HG02623 (cell line): Measurements from ENCODE around the gene DDX23.

Source experiments
- ATAC-seq: cut with Tn5 transposase; IDR thresholded peaks from one replicate; pipeline ENCODE4 v1.9.1; 2021; ENCODE audit warnings: moderate library complexity; ENCODE audit not compliant: unreplicated experiment

Gene DDX23

DNA sequence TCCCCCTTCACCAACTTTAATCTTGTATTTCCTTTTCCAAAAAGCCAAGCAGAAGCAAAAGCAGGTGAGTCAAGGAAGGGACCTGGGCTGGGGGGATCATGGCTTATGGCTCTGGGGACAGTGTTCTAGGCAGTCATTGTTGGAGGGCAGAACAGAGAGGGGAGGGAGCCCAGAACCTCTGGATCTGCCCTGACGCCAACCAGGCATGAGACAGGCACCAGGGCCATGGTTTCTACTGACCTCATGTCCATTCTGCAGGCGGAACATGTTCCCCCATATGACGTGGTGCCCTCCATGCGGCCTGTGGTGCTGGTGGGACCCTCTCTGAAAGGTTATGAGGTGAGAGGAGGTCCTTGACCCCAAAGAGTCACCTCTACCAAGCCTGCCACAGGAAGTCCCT lies 27.1 kb downstream of the DDX23 start:
- no peak for ATAC-seq

DNA sequence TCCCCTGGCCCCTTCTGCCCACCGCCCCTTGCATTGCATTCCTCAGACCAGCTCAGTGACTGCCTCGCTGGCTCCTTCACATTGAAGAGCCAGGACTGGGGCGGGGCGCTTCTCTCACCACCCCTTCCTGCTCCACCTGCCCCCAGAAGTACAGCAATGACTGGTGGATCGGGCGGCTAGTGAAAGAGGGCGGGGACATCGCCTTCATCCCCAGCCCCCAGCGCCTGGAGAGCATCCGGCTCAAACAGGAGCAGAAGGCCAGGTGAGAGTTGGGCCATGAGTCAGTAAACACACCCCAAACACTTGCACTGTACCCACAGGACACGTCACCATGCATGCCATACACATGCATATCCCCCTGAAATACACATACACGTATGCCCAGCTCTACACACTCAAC lies 27.9 kb downstream of the DDX23 start:
- no peak for ATAC-seq

DNA sequence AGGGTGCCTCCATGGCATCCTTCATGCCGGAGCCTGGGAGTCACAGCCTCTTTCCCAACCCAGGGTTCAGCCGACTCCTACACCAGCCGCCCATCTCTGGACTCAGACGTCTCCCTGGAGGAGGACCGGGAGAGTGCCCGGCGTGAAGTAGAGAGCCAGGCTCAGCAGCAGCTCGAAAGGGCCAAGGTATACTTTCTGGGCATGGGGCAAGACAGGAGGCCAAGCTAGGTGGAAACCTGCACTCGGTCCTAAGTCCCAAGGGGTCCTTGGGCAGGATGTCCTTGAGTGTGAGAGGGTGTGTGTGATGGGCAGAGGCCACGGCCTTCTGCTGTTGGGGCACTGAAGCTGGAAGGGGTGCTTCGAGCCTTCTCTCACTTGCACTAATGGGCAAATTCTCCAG lies 28.7 kb downstream of the DDX23 start:
- no peak for ATAC-seq

DNA sequence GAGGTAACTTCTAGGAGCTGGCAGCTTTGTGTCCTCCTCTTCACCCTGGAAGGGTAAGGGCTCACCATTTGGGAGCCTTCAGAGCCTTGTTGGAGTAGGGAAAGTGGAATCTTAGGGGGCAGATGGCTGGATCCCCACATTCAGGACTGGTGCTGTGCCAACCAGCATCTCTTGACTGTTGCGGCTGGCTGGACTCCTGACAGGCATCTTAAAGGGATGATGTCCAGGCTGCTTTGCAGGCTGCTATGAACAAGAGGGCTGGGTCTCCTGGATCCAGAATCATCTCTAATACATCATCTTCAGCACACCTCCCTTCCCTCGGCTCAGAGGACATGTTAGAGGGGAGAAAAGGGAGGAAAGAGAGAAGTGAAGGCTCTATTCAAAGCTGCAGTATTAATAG lies 29.3 kb downstream of the DDX23 start:
- ATAC-seq = no peak

DNA sequence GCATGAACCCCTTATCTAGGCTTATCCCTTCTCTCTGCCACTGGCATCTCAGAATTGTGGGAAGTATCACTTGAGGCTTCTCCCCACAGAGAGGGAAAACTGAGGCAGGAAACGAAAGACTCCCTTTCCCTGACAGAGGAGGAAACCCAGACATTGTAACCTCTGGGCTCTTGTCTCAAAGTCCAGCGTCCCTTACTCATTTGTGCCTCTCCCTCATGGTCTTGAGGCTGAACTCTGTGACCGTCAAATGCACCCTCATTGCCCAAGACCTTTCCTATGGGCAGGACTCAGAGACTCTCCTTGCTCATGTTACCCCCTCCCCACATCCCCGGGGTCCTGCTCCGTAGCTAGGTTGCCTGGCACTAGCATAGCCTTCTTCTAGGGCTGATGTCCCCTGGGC lies 29.8 kb downstream of the DDX23 start:
- no peak for ATAC-seq

DNA sequence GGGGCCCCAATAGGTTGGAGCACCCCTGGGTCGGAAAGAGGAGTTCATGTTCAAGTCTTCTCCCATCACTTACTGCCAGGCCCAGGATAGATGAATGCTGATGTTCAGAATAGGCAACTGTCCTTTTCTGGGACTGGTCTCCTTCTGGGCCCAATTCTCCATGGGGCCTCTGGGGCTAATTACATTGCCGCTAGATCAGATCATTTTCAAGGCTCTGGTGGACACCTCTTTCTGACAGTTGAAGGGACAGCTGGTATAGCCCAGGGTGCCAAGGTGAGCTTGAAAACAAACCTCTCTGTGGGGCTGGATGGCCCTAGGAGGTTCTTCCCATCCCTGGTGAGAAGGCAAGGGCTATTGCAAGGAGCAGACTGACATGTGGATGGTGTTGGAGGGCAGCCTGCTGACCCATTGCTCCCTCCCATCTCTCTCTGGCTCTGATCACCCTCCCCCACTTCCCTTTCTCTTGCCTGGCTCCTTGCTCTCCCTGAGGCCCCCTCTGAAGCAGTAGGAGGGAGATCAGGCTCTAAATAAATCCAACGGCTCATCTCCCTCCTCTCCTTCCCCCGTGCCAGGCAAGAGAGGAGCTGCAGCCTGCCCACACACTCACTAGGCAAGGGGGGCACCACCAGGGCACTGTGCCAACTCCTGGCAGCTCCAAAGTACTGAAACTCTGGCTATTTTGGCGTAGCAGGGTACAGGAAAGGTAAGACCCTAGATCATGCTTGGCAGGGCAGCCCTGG lies 31.8 kb downstream of the DDX23 start:
- no peak for ATAC-seq

DNA sequence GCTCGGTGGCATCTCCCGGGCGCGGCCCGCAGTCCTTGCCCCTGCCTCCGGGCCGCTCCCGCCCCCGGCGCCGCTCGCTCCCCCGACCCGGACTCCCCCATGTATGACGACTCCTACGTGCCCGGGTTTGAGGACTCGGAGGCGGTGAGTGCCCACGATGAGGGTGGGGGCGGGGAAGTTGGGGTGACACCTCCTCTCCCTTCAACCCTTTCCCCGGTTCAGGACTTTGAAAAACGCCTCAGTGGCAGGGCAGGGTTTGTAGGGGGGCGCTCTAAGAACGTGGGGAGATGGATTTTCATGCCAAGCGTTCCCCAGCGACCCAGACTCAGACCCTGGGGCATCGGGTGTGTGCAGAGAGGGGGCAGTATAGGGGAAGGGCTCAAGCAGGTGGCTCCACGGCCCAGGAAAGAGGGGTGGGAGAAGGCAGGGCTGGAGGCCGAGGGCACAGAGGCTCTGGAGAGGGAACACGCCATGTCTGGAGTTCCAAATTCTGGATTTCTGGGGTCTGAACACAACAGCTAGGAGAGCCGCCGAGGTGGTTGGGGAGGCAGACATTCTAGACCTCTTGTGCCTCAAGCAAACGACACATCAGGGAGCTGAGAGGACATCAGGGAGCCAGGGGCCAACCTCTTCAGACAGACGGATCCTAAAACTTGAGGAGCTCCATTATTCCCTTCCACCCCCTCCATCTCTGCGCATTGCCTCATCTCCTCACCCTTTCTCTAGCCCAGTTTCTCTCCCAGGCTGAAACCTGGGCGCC lies 33.0 kb downstream of the DDX23 start:
- ATAC-seq = no peak

DNA sequence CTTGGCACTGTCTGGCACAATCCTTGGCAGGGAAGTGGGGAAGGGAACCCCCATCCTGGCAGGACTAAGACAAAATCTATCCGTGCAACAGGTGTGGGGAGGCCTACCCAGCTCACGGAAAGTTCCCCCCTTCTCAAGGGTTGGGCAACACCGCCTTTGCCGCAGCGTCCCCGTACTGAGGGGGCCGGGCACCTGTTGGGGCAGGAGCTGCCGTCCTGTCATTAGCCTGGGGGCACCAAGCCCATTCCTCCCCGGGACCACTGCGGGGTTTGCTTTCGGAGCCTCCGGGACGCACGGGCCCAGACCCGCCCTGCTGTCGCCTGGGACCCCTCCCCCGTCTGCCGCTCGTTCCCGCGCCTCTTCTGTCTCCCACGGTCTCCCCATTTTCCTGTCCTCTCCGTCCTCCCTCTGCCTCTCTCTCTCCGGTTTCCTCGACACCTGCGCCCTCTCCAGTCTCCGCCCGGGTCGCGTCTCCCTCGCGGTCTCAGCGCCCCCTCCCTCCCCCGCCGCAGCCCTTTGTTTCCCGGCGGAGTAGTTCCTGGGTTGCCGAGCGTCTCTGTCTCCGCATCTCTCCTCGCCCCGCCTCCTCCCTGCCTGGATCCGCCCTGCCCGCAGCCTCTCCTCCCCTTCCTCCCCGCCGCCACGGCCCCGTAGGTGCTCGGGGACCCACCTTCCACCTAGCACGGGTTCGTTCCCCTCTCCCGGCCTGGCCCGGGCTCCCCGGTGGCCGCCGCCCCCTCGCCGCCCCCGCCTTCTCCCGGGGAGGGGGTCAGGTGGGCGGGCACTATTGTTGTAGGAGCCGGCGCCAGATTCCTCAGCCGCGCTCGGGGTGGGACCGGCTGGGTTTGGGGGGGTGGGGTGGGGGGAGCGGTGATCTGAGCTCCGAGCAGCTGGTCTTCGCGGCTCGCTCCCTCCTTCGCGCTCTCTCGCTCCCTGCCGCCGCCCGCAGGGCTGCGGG lies 33.8 kb downstream of the DDX23 start, which contains the start of gene CACNB3:
Gene CACNB3, plus strand, starts transcription at position 624 of the 958 bp plus-strand sequence. CDS start 434 bp downstream, outside the sequence.
- ATAC-seq = no peak

DNA sequence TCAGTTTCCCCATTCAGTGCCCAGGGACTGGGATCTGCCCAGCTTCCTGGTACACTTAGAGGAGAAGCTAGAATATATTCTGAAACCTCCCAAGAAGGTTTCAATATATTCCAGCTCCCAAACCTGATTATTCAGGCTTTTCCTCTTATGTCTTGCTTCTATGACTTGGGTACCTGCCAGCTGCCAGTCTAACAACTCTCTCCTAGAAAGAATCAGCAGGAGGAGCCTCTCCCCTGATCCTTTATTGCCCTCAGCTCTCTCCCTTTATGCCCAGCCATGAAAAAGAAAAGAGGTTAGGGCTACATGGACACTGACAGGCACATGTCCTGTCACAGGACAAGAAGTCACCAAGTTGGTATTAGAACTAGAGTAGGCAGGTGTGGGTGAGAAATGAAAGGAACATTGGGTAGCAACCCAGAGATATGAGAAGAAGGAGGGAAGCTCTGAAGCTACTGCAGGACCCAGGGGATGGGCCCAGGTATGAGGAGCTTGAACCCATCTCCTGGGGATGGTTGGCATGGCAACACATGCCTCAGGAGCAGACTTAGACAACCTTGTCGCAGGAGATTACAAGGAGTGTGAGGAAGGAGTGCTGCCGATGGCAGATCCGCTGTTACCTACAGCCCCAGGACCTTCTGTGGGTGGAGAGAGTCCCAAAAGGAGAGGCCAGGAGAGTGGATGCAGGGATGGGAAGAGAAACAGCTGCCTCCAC lies 35.7 kb downstream of the DDX23 start:
- ATAC-seq = no peak

DNA sequence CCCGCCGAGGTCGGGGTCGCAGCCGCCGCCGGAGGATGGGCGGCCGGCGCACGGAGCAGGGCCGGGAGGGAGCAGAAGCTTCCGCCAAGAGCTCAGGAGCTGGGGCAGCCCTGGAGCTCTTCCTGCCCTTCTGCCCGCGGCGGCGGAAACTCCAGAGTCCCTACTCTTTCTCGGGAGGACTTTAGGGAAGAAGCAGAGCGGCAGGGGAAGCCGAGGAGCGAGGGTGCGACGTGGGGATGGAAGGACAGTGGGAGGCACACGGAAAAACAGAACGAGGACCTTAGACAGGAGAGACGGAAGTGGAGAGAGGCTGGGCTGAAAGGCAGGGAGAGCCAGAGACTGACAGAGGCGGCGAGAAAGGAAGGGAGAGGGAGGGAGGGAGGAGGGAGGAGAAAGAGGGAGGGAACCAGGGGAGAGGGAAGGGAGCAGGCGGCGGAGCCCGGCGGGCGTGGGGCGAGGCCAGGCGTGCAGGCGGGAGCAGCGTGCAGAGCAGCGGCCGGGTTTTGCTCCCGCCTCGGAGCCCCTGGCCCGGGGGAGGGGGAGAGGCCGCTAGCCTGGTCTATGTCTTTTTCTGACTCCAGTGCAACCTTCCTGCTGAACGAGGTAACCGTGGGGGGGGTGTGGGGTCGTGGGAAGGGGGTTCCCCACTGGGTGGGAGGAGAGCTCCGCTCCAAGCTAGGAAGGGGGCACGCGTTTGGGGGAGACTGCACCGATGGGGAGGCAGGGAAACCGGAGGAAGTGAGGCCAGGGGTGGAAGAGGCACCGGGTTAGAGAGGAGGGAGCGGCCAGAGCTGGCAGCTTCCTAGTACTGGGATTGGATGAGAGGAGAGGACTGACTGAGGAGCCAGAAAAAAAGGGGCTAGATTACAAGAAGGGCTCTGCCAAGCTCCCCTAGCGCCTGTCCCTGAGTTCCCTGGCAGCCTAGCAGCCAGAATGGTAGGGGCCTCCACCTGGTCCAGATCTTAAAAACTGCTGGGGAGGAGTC lies 36.5 kb downstream of the DDX23 start:
- ATAC-seq = peak; percentile 16

DNA sequence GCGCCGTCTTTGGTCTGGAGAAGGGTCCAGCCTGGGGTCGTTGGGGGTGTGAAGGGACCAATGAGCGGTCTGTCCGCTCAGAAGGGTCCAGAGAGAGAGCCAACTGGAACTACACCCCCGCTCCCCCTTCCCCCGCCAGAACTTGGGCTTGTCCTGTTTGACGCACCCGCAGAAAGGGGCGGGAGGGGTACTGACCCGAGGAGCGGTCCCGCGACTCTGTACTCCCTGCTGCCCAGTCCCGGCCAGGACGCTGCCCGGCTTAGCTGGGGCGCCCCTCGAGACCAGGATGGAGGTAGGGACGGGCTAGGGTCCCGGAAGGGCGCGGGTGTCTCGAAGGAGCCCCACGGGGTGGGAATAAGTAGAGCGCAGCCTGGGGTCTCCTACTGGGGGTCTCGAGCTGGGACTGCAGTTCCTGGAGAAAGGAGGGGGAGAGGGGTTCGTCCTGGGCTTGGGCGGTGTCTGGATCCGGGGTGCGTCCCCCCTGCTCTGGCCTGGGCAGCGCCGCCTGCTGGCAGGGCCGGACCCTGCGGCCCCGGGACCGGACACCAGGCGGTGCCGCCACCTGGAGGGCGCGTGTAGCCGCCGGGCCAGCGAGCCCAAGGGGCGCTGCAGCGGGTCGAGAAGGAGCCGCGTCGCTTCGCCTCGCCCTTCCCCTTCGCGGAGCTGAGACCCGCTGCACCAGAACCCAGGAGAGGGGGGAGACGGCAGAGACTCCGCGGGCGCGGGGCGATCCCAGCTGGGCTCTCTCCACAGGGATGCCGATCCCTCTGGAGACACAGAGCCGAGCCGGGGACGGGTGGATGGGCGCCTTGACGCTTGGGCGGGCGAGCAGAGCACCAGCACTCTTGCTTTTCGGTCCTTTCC lies 37.5 kb downstream of the DDX23 start:
- ATAC-seq = peak; percentile 60

DNA sequence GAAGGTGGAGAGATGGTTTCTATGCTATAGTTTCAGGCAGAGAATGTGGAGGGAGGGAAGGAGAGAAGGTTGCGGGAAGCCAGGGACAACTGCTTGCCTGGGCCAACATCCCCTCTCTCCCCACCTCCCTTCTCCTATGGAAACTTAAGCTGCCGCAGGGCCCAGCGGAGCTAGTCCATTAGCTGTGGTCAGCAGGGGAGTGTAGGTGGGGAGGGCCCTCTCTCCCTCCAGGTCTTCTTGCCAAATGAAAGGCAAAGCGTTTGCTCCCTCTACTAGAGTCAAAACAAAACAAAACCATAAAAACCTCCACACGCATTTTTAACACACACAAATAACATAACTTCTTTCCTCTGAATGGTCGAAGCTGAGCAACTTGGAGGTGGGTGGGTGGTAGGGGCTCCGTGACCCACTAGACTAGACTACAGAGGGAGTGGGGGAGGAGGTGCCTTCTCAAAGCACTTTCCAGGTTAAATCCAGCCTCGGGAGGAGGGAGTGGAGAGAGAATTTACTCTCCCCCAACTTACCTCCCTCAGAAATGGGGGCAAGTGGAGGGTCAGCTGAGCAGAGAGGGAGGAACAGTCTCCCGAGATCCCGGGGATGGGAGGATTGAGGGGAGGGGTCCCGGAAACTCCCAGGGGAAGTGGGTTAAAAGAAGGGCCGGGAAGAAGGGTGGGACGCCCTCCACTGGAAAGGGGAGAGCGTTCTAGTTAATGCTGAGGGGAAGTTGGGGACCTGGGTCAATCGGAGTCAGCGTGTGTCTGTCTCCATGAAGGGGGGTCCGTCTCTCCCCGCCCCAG lies 38.3 kb downstream of the DDX23 start:
- no peak for ATAC-seq

DNA sequence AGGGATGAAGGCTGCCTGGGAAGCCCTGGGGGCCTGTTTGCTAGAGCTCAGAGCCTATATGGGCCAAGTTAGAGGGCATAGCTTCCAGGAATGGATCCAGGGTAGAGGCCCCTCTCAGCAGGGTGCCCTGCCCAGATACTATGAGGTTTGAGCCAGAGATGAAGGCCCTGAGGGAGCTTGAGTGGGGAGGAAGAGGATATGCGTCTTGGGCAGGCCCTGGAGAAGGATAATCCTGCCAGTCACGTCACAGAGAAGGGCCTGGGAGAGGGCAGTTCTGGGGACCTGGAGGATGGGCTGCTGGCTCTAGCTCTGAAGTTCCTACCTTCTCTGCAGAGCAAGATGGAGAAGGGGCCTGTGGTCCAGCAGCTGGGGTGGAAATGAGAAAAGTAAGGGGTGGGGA lies 39.6 kb downstream of the DDX23 start:
- no peak for ATAC-seq

DNA sequence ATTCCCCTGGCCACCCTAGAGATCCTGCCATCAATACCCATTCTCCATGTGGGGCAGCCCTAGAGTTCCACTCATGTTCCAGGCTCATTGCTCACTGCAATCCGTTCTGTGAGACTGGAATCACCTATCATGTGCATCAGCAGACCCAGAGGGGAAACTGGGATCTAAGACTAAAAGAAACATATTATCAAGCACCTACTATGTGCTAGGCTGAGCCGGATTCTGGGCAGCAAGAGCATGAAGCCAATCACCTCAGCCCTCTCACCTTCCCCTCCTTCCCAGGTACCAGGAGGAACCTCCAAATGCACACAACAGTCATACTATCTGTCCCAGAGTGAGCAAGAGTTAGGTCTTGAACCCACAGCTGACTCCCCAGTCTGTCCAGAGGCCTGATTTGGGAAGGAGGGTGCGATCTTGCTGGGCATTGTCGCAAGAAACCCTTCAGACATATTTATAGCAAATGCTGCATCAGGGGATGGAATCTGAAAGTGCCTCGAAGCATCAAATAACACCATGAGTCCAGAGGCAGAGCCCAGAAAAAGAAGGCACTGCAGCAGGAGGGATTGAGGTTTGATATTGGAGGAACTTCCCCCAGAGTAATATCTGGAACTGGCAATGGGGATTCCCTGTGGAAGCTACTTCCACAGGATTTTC lies 40.4 kb downstream of the DDX23 start:
- no peak for ATAC-seq

DNA sequence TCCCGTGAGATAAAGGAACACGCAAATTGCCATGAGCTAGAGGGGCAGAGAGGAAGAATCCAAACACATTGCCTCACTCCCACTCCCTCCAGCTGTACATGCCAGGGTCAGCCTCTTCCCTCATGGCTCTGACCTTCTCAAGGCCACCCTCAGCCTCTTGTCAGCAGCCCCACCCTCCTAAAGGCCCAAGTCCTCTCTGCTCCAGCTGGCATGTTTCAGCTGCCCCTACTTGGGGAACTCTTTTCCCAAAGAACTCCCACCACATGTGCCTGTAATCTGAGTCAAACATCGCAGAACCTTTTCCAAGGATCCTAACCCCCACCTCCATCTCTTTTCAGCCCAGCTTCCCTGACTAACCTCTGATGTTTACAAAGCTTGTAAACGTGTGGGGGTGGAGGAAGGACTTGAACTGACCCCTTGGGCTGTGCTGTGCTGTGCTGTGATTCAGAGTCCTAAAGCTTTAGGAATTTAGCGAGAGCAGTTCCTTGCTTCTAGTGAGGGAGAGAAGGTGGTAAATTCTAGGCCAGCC lies 41.0 kb downstream of the DDX23 start:
- ATAC-seq = no peak

DNA sequence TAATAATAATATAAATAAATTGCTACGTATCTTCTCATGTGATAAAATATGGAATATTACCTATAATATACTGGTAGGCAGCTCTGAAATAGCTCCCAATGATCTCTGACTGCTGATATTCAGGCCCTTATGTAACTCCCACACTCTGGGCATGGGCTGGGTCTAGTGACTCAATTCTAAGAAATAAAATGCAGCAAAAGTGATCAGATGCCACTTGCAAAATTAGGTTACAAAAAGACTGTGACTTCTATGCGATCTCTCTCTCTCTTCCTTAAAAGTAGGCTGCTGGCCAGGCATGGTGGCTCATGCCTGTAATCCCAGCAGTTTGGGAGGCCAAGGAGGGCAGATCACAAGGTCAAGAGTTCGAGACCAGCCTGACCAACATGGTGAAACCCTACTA lies 44.0 kb downstream of the DDX23 start:
- no peak for ATAC-seq

DNA sequence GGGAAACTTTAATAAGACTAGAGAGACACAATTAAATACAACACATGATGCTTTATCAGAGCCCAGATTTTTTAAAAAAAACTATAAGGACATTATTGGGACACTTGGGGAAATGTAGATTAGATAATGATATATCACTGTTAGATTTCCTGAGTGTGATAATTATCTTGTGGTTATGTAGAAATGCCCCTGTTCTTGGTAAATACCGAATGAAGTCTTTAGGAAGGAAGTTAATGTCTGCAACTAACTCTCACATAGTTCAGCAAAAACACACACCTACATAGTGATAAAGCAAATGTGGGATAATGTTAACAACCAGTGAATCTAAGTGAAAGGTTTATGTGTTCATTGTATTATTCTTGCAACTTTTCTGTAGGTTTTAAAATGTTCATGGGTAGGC lies 48.3 kb downstream of the DDX23 start:
- ATAC-seq = no peak
